D721Med (cell line): ENCODE results near the gene EID2.

Source experiments
- DNase-seq: peaks from one replicate; pipeline ENCODE4 v3.0.0; 2011; ENCODE audit warnings: low spot score; ENCODE audit not compliant: insufficient read length
- FAIRE-seq: peaks from 2 replicates; lab custom pipeline; 2011; peaks lifted over from hg19 to GRCh38; lab: Jason Lieb, UNC
- TF ChIP-seq, protein P1 (sequence below): IDR thresholded peaks from 2 replicates; pipeline ENCODE4 v1.5.1; 2012; ENCODE audit warnings: mild to moderate bottlenecking, control low read depth; ENCODE audit not compliant: insufficient read depth; ENCODE audit errors: missing control alignments

EID2 gene

DNA sequence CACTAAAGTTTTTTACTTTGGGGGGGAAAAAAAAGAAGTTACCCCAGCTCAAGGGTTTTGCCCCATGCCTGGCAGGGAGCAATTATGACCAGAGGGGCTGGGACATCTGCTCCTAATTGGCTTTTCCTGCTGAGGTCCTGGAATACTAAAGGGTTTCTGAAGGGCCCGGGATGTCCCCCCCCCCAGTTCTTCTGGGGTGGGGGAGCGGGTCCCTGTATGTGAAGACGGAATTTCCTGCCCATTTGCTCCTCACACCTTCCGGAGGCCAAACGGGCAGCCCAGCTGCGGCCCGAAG lies 42.3 kb downstream of the EID2 start:
- TF ChIP-seq, protein P1, sequence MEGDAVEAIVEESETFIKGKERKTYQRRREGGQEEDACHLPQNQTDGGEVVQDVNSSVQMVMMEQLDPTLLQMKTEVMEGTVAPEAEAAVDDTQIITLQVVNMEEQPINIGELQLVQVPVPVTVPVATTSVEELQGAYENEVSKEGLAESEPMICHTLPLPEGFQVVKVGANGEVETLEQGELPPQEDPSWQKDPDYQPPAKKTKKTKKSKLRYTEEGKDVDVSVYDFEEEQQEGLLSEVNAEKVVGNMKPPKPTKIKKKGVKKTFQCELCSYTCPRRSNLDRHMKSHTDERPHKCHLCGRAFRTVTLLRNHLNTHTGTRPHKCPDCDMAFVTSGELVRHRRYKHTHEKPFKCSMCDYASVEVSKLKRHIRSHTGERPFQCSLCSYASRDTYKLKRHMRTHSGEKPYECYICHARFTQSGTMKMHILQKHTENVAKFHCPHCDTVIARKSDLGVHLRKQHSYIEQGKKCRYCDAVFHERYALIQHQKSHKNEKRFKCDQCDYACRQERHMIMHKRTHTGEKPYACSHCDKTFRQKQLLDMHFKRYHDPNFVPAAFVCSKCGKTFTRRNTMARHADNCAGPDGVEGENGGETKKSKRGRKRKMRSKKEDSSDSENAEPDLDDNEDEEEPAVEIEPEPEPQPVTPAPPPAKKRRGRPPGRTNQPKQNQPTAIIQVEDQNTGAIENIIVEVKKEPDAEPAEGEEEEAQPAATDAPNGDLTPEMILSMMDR: no peak
- FAIRE-seq (no peak), DNase-seq (no peak)

DNA sequence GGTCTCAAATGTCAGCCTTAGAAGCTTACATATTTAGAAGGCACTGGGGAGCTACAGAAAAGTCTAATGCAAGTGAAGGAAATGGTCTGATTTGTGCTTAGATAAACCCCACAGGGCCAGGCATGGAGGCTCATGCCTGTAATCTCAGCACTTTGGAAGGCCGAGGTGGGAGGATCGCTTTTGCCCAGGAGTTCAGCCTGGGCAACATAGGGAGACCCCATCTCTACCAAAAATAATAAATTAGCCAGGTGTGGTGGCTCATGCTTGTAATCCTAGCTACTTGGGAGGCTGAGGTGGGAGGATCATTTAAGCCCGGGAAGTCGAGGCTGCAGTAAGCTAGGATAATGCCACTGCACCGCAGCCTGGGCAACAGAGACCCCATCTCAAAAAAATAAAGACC lies 43.9 kb downstream of the EID2 start:
- TF ChIP-seq, protein P1: no peak
- FAIRE-seq (no peak), DNase-seq (no peak)

DNA sequence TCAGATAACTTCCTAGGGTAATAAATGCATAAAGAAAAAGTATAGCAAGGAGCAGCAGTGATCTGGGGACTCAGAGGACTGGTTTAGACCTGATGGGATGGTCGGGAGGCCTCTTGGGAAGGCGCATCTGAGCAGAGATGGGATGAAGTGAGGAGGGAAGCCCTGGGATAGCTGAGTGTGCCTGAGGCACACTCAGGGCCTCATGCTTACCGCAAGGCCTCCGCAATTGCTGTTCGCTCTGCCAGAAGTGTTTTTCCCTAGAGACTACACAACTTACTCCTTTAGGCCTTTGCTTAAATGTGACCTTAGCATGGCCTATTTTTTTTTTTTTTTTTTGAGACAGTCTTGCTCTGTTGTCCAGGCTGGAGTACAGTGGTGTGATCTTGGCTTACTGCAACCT lies 45.3 kb downstream of the EID2 start:
- TF ChIP-seq, protein P1: no peak
- FAIRE-seq: no peak

DNA sequence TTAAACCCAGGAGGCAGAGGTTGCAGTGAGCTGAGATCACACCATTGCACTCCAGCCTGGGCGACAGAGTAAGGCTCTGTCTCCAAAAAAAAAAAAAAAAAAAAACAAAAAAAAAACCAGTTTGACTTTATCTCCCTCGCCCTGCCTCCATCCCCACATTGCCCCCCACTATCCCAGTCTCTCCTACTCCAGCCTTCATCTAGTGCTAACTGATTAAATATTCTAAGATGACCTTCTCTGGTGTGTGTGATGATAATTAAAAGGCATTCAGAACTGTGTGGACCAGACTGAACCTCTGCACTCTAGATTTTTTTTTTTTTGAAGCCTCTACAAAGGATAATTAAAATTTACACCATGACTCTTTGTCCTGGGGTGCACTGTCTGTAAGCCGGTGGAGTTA lies 47.2 kb downstream of the EID2 start:
- FAIRE-seq (no peak), DNase-seq (no peak)
- TF ChIP-seq, protein P1: no peak

More for the DNA sequence above, 45.3 kb downstream of the EID2 start:
- DNase-seq: no peak

DNA sequence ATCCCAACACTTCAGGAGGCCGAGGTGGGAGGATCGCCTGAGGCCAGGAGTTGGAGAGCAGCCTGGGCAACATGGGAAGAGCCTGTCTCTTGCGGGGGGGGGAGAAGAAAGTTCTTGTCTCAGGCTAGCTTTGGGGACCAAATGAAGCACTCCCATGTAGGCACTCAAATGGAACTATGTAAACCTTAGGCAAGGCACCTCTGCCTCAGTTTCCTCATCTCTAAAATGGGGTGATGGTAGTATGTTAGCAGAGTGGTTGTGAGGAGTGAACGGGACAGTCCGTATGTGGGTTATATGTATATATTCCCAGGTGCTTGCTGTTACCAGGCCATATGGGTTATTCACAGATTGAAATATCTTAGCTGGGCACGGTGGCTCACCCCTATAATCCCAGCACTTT lies 47.7 kb downstream of the EID2 start:
- TF ChIP-seq, protein P1: no peak
- no peak for FAIRE-seq

DNA sequence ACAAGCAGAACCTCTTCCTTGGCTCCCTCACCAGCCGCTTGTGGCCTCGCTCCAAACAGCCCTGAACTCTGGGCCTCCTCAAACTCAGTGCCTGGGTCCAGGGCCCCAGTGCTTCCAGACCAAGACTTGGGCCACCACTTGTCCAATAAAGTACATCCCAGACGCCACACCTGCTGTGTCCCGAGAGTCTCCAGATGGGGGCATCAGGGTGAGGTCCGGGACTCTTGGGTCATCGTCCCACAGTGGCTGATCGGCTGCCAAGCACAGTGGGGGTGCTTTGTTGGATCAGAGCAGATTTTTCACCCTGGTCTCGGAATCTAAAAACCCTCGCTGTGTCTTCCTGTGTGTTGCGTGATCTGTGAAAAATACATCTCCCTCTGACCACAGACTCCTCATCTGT lies 50.2 kb downstream of the EID2 start:
- FAIRE-seq (no peak), DNase-seq (no peak)
- TF ChIP-seq, protein P1: no peak

More for the DNA sequence above, 47.7 kb downstream of the EID2 start:
- no peak for DNase-seq
